GM18508 (cell line): Measurements from ENCODE around the gene MAP4K4.

ENCODE experiments used
- ATAC-seq: cut with Tn5 transposase; IDR thresholded peaks from one replicate; pipeline ENCODE4 v1.9.1; 2021; ENCODE audit warnings: moderate number of reproducible peaks; ENCODE audit not compliant: insufficient read depth, unreplicated experiment

Gene MAP4K4

GRCh38 chr2:101806701-101807100, 109.2 kb downstream of the MAP4K4 start:
- no peak for ATAC-seq

GRCh38 chr2:101807242-101807641, 109.7 kb downstream of the MAP4K4 start:
- no peak for ATAC-seq

- no peak for ATAC-seq
Observed at GRCh38 chr2:101808006-101808562, 110.6 kb downstream of the MAP4K4 start.

GRCh38 chr2:101809698-101810097, 112.2 kb downstream of the MAP4K4 start:
- ATAC-seq: no peak

GRCh38 chr2:101811226-101812015, 113.9 kb downstream of the MAP4K4 start:
- ATAC-seq: no peak

- no peak for ATAC-seq
Observed at GRCh38 chr2:101812226-101812625, 114.7 kb downstream of the MAP4K4 start.

GRCh38 chr2:101814752-101815151, 117.2 kb downstream of the MAP4K4 start:
- no peak for ATAC-seq

GRCh38 chr2:101815154-101815553, 117.6 kb downstream of the MAP4K4 start:
- no peak for ATAC-seq

GRCh38 chr2:101815739-101816391, 118.4 kb downstream of the MAP4K4 start:
- no peak for ATAC-seq

- ATAC-seq: no peak
Observed at GRCh38 chr2:101816598-101816997, 119.1 kb downstream of the MAP4K4 start.

- ATAC-seq: no peak
Observed at GRCh38 chr2:101817481-101817880, 120.0 kb downstream of the MAP4K4 start.

- ATAC-seq: no peak
Observed at GRCh38 chr2:101818531-101819451, 121.3 kb downstream of the MAP4K4 start.

GRCh38 chr2:101820519-101820918, 123.0 kb downstream of the MAP4K4 start:
- no peak for ATAC-seq

GRCh38 chr2:101821059-101821805, 123.7 kb downstream of the MAP4K4 start:
- no peak for ATAC-seq

GRCh38 chr2:101821828-101822458, 124.4 kb downstream of the MAP4K4 start:
- ATAC-seq: no peak

GRCh38 chr2:101823347-101823791, 125.9 kb downstream of the MAP4K4 start:
- no peak for ATAC-seq

GRCh38 chr2:101823859-101824258, 126.4 kb downstream of the MAP4K4 start:
- ATAC-seq: no peak

GRCh38 chr2:101826716-101827115, 129.2 kb downstream of the MAP4K4 start:
- ATAC-seq: no peak

GRCh38 chr2:101827246-101827645, 129.7 kb downstream of the MAP4K4 start:
- no peak for ATAC-seq
